HepG2 (cell line): ENCODE results near the gene ESYT1. TPM values are rescaled to one million over a fixed set of nuclear protein-coding genes. Genes with fewer than 3 reads are reported as not detected.

Source experiments
- ATF2 ChIP-seq: sonication (generic); formaldehyde crosslinking; IDR thresholded peaks from 2 replicates; pipeline ENCODE4 v1.4.0; 2020; ENCODE audit warnings: missing genetic modification reagents
- ATF6 ChIP-seq: sonication (generic); formaldehyde crosslinking; conservative IDR thresholded peaks from 2 replicates; pipeline ENCODE4 v1.4.0; 2020; ENCODE audit warnings: missing genetic modification reagents
- FOXP4 ChIP-seq: sonication (generic); formaldehyde crosslinking; IDR thresholded peaks from 2 replicates; pipeline ENCODE4 v1.4.0; 2020; ENCODE audit warnings: missing genetic modification reagents
- GPBP1L1 ChIP-seq: sonication (generic); formaldehyde crosslinking; IDR thresholded peaks from 2 replicates; pipeline ENCODE4 v1.5.0; 2020; ENCODE audit warnings: mild to moderate bottlenecking, missing genetic modification reagents
- HBP1 ChIP-seq: IDR thresholded peaks from 2 replicates; pipeline ENCODE4 v1.6.1; 2016; ENCODE audit warnings: low read depth, control low read depth
- KLF6 ChIP-seq: IDR thresholded peaks from 2 replicates; pipeline ENCODE4 v1.8.0; 2016; ENCODE audit warnings: missing biosample characterization, missing genetic modification reagents
- MAZ ChIP-seq, 2 experiments: sonication (generic) in 1 of 2; formaldehyde crosslinking in 1 of 2; IDR thresholded peaks; 2 replicates each; pipeline versions ENCODE4 v1.5.0 to v1.6.1; 2012 to 2020; ENCODE audit warnings: low read depth in 2 of 2, mild to moderate bottlenecking in 2 of 2, borderline replicate concordance in 1 of 2, improper control_type of control experiment in 1 of 2, low read length in 1 of 2, missing genetic modification reagents in 1 of 2, moderate library complexity in 1 of 2
- MLX ChIP-seq: IDR thresholded peaks from 2 replicates; pipeline ENCODE4 v1.6.1; 2016
- MTF2 ChIP-seq: sonication (generic); formaldehyde crosslinking; IDR thresholded peaks from 2 replicates; pipeline ENCODE4 v1.5.0; 2020; ENCODE audit warnings: missing genetic modification reagents, borderline replicate concordance
- RARA ChIP-seq: IDR thresholded peaks from 2 replicates; pipeline ENCODE4 v1.6.1; 2016; ENCODE audit warnings: missing genetic modification reagents, missing compliant biosample characterization
- SRF ChIP-seq: IDR thresholded peaks from 2 replicates; pipeline ENCODE4 v1.6.1; 2011; ENCODE audit warnings: mild to moderate bottlenecking, low read depth, low read length, moderate library complexity
- ZFP91 ChIP-seq: sonication (generic); formaldehyde crosslinking; IDR thresholded peaks from 2 replicates; pipeline ENCODE4 v1.9.0; 2022; ENCODE audit warnings: missing genetic modification reagents, mild to moderate bottlenecking, borderline replicate concordance
- ZNF3 ChIP-seq: IDR thresholded peaks from 2 replicates; pipeline ENCODE4 v1.7.0; 2017; ENCODE audit warnings: inconsistent platforms
- ZNF367 ChIP-seq: sonication (generic); formaldehyde crosslinking; IDR thresholded peaks from 2 replicates; pipeline ENCODE4 v1.4.0; 2020; ENCODE audit warnings: missing genetic modification reagents, borderline replicate concordance
- ZNF615 ChIP-seq: sonication (generic); formaldehyde crosslinking; IDR thresholded peaks from 2 replicates; pipeline ENCODE4 v1.5.0; 2020; ENCODE audit warnings: mild to moderate bottlenecking, missing genetic modification reagents, borderline replicate concordance
- polyA plus RNA-seq, 8 experiments: library from polyadenylated mRNA; depleted of rRNA in 3 of 8; stranded (reverse) in 7 of 8; unstranded in 1 of 8; fragments of >200 nt; fragmentation: Illumina TruSeq in 4 of 8; extraction: Trizol in 4 of 8; gene quantifications; 2 replicates each; pipeline versions ENCODE4 v1.2.1 to v1.2.3, GENCODE V29; 2011 to 2016; ENCODE audit warnings: low read depth in 4 of 8, missing spikeins in 1 of 8, mixed read lengths in 1 of 8; ENCODE audit not compliant: insufficient read depth in 1 of 8
- total RNA-seq, 5 experiments: library from RNA; depleted of rRNA; stranded (reverse); fragments of >200 nt; fragmentation: Illumina TruSeq; extraction: Trizol; gene quantifications; 2 replicates each; pipeline ENCODE4 v1.2.3, GENCODE V29; 2016; ENCODE audit warnings: low read depth in 1 of 5

The ESYT1 gene
- total and polyA plus RNA-seq, 2 of the 13 experiments (the other 11 are each of a cell fraction or from before 2014, with no cell fraction given) = 66.9 to 71.0 TPM

GRCh38 chr12:56189099-56189917 lies 61.2 kb downstream of the ESYT1 start, which contains the start of gene SMARCC2 (continued):
- TF ChIP-seq ATF2 (CRISPR knock-in tag) = no peak
- no peak for TF ChIP-seq GPBP1L1 (CRISPR knock-in tag)
- no peak for TF ChIP-seq ZNF367
- no peak for TF ChIP-seq MLX (CRISPR knock-in tag)
- peak; percentile 95 for TF ChIP-seq MAZ (IDR thresholded peaks at IDR 0.05; ENCODE audit: borderline replicate concordance, low read depth, low read length)
- no peak; the same call in 1 of the 2 replicates for TF ChIP-seq MAZ (CRISPR knock-in tag; IDR thresholded peaks at IDR 0.05; ENCODE audit: low read depth)
- TF ChIP-seq KLF6 (CRISPR knock-in tag) = no peak
- TF ChIP-seq RARA = no peak
- TF ChIP-seq ZFP91 (CRISPR knock-in tag) = peak; percentile 13; the same call in 1 of the 2 replicates
- TF ChIP-seq ATF6 (CRISPR knock-in tag) = no peak
- no peak for TF ChIP-seq ZNF3 (CRISPR knock-in tag)
- TF ChIP-seq HBP1 (CRISPR knock-in tag) = 0 out of 2 replicates have a peak, but pooled peaks have one; percentile 13
- no peak for TF ChIP-seq SRF
- TF ChIP-seq FOXP4 (CRISPR knock-in tag) = no peak
- no peak for TF ChIP-seq ZNF615 (CRISPR knock-in tag)
- no peak for TF ChIP-seq MTF2 (CRISPR knock-in tag)
